Stimulated activated CD4-positive, alpha-beta T cell treated with anti-CD3 and anti-CD28 coated beads, Interleukin-1b, Interleukin-23, amount 100 ng/mL, for 24 hours (primary cell): Measurements from ENCODE around the gene VIPR2.

Experiments
- DNase-seq, 4 experiments: peaks; one replicate each; pipeline ENCODE4 v3.0.0-alpha.2; 2020; ENCODE audit warnings: low read depth in 4 of 4, low spot score in 1 of 4

VIPR2 gene

DNA sequence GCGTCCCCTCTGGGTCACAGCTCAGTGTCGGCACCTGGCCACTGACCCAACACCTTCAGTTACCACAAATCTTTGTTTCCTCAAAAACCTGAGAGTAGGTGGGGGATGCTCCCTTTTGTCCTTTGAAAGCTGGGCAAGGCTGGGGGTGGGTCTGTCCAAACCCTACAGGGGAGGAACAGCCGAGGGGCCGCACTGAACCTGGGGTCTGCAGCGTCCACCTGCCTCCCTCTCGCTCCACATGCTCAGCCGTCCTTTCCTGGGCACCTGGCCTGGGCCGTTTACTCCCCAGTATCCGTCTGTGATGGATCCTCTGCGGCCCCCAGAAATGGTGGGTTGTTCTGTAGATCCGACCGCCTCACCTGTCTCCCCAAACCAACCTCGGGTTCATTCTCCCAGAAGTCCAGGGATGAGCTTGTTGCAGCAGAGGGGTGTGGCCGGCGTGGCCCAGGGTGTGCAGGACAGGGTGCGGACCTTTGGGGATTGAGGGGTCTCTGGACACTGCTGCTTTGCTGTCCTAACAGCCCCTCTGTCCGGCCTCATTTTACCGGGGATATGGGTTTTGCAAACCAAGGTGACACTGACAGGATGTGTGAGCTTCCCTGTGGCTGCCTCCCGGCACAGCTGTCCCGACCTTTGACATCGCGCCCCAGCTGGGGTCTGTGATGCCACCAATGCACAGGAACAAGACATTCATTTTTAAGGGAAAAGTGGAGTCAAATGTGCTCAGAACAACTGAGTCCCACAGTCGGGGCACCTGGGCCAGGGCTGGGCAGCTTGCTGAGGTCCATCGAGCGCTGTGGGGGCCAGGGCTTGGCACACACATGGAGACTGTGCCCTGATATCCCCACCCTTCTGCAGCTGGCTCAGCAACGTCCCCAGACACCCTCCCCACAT is 115.9 kb downstream of the VIPR2 start:
- no peak for DNase-seq

GRCh38 chr7:159027789-159028507 is 116.7 kb downstream of the VIPR2 start:
- no peak for DNase-seq

GRCh38 chr7:159027056-159027788 is 117.4 kb downstream of the VIPR2 start:
- DNase-seq, result no peak

GRCh38 chr7:159026271-159027055 is 118.2 kb downstream of the VIPR2 start:
- no peak for DNase-seq

DNA sequence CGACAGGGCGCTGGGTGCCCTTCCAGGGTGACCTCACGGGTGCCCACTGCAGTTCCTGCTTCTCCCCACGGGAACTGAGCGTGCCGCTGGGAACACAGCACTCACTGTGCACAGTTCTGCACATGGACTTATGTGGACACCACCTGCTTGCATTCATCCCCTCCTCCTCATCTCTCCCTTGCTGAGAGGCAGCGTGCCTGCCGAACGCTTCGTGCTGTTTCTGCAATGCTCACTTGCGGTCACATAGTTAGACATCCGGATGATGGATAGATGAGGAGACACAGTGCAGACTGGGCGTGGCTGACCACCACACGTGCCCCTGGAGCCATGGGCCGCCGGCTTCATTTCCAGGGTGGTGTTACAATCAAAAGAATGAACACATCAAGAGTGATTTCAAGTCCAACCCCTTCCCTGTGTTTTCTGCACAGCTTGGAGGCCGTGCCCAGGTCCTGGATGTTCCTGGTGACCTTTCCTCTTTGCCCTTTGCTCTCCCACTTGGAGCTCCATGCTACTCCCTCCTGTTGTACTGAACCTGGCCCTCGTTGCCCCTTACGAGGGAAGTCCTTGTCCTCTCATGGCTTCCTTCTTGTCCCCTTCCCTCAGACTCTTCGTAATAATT is 119.4 kb downstream of the VIPR2 start:
- no peak for DNase-seq

GRCh38 chr7:159024280-159024951 is 120.3 kb downstream of the VIPR2 start:
- no peak for DNase-seq

DNA sequence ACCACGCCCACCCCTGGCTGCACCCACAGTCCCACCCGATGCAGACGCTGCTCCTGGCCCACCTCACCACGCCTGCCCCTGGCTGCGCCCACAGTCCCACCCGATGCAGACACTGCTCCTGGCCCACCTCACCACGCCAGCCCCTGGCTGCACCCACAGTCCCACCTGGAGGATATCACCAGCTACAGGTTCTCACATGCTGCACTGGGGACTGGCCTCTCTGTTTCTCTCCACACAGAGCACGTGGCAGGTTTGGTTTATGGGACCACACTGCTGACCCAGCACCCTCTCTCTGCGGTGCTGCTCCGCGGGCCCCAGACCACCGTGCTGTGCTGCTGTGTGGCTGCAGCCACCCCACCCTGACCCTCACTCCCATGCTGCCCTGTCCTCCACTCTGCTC is 120.9 kb downstream of the VIPR2 start:
- no peak for DNase-seq

- DNase-seq, result no peak
Measured at GRCh38 chr7:159023206-159023605, 121.5 kb downstream of the VIPR2 start.

DNA sequence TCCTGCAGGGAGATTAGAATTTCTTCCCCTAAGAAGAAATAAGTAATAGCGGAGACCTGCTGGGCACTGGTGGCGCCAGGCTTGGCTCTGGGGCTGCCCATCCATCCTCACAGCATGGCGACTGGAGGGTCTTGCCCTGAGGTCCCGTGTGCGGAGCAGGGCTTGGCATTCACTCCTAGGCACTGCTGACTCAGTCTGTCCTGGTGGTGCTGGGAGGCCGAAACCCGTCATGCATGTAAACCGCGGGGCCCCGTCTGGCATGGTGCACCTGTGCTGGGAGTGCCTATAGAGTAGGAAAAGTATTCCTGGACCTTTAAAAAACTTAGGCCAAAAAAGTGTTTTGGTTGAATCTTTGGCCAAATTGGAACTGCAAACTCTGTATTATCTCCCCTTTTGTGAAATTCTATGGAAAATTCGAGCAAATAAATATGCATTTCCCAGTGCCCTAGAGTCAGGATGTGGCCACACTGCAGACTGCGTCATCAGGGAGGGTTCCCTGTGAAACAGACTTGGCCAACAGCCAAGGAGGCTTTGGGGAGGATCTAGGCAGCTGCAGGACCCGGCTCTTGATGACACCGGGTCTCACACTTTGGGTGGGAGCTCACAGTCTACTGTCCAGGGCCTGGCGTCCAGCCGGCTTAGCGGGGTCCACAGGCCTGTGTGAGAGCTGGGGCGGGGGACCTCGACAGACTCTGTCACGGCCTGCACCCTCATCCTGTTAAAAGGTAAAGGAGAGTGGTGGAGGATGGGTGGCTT is 122.3 kb downstream of the VIPR2 start:
- no peak for DNase-seq

GRCh38 chr7:159020987-159021386 is 123.7 kb downstream of the VIPR2 start:
- DNase-seq, result no peak

DNA sequence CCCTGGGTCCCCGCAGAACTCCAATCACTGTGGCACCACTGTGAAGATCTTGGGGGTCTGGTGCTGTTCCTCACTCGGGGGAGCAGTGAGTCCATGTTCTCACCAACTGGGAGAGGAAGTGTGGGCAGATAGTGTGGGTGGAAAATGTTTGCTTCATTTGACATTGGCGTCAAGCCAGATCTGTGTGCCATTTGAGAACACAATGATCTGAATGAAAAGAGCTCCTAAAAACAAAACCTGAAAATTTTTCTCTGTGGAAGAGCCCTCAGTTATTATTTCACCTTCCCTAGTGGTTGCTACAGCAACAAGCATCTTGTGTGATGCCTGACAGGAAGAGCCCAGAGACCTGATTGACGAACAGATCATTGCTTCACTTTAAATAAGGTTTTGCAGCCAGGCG is 125.6 kb downstream of the VIPR2 start:
- DNase-seq, result no peak

- no peak for DNase-seq
Measured at GRCh38 chr7:159017741-159018140, 126.9 kb downstream of the VIPR2 start.

- no peak for DNase-seq
Measured at GRCh38 chr7:159017210-159017609, 127.5 kb downstream of the VIPR2 start.

DNA sequence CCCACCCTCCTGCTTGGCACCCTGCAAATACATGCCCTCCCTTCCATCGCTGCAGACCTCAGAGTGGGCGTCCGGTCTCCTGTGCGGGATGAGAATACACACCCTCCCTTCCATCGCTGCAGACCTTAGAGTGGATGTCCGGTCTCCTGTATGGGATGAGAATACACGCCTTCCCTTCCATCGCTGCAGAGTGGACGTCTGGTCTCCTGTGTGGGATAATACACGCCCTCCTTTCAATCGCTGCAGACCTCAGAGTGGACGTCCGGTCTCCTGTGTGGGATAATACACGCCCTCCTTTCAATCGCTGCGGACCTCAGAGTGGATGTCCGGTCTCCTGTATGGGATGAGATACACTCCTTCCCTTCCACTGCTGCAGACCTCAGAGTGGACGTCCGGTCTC is 128.1 kb downstream of the VIPR2 start:
- no peak for DNase-seq

DNA sequence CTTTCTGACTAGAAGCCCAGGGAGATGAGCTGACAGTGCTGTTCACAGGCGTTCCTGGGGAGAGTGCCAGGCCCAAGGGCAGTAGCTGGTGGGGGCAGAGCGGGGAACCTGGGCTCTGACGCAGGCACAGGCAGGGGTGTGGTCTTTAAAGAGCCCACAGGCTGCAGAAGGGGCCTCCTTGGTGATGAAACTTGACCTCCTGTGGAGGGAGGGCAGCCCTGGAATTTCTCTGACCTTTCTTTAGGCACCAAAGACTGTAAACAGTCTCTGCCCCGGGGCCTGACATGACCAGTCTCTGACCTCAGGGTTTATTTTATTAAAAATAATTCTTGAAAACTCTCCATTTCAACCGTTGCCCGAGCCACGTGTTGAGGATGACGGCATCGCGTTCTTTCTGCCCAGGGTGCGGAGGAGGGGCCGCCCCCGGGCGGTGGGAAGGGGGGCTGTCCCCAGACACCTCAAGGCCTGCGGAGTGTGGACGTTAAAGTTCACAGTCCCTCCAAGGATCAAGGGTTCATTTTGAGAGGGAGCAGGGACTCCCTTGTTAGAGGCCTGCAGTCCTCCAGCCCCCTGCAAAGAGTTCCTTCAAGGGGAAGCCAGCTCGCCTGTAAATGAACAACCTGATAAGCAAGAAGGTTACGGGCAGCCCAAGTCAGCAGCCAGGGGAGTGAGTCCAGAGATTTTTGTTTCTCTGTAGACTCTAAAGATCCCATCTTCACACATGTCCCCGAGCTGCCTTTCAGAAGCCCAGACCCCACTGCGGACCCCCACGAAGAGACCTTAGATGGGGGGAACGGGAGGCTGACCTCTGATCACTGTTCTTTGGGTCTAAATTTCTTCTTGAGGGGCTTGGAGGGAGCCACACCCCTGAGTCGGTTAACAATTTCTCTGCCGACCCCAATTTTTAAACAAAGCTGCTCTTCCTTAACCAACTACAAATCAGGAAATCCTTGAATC is 128.9 kb downstream of the VIPR2 start:
- DNase-seq, result no peak

DNA sequence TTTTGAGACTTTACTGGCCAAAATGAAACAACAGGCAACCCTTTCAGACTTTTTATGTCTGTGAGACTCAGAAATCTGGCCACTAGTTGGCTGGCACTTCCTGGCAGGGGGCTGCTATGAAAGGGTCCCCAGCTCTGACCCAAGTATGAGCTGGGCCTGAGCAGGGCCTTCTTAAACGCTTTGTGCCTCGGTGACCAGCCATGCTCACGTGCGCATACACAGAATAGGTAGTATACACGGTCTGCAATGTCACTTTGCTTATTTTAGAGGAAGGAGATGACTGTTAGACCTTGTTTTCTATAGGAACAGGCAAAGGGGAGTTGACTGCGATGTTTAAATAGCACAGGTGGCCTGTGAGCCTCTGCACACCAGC is 129.6 kb downstream of the VIPR2 start:
- no peak for DNase-seq

DNA sequence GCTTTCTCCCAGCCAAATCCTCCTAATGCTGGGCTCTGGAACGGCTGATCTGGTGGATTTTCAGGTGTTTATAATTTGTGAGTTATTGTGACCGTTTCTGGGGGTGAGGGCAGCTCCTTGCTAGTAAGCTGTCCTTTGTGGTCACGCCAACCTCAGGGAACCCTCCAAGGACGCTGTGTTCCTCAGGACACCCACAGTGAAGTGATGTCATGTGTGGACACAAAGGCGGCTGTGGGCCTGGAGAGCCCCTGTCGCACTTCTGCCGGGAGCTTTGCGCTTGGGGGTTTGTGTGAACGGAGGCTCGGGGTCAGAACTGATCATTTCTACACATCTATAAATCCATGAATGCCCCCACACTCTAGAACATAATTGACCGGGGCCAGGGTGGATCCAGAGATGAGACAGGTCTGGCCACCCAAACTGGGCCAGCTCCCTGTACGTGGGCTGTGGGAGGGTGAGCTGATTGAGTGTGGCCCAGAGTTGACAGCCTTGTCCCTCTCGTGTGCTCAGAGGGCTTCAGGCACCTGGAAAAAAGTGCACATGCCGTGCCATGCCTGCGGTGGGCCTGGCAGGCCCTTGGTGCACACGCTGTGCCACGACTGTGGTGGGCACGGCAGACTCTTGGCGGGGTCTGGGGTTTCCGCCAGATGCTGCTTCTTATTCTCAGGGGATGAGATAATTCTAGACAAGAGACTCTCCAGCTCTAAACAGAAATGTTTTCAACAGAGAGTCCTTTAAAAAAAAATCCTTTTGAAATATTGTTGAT is 130.2 kb downstream of the VIPR2 start:
- DNase-seq, result no peak
